ENCODE measurements around the gene TCEANC2.

Gene TCEANC2

DNA sequence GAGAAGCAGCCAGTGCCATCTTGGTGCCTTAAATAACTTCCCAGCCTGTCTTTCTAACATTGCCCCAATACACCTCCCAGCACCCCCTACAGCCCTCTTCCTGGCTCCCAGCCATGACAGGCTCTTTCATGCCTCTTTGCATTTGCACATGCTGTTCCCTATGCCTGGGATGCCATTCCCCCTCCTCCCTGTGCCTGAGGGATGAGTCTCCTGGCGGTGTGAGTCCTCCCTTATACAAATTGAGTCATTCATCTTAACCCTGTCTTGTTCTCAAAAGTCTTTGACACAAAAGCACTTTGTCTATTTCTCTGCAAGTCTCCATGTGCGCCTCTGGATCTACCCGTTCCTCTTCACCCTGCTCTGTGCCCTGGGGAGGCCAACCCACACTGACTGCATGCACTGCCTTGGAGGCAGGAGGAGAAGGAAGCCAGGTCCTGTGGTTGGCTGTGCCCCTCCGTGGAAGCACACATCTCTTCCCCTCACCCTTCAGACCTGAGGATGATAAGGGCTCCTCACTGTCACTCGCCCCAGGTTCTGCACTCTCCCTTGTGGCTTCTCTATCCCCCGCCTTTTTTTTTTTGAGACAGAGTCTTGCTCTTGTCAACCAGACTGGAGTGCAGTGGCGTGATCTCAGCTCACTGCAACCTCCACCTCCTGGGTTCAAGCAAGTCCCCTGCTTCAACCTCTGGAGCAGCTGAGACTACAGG is 74.3 kb downstream of the TCEANC2 start:
- Histone ChIP-seq H3K36me3 (ENCODE audit: insufficient read depth, low read length) (no peaks in the 10 kb centered on the region), H3K4me3 (ENCODE audit: low read length) (no peak overlapping the region), H3K27me3 (ENCODE audit: insufficient read depth, low read length) (peaks cover 2% of the 10 kb centered on the region), H3K9me3 (ENCODE audit: low read length) (no peaks in the 10 kb centered on the region), H2AFZ (ENCODE audit: low read depth, low read length) (no peak overlapping the region), H3K4me1 (ENCODE audit: insufficient read depth, low read length) (no peaks in the 10 kb centered on the region)

DNA sequence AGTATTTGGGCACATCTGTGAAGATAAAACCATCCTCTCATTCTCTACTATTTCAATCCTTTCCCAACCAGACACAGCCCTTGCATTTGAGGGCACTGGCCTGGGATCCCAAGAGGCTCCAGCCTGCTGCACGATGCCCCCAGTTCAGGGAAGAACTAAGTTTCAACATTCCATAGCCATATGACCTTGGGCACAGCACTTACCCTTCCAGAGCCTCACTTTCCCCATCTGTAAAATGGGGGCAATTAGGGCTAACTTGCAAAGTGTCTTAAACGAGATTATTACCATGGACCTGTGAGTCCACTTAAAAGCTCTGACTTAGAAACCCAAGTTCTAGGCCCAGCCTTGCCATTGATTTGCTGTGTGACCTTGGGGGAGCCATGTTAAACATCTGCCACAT is 76.5 kb downstream of the TCEANC2 start:
- Histone ChIP-seq H2AFZ (ENCODE audit: low read depth, low read length) (no peak overlapping the region), H3K9me3 (ENCODE audit: low read length) (no peaks in the 10 kb centered on the region), H3K27me3 (ENCODE audit: insufficient read depth, low read length) (no peaks in the 10 kb centered on the region), H3K4me3 (ENCODE audit: low read length) (no peak overlapping the region), H3K36me3 (ENCODE audit: insufficient read depth, low read length) (no peaks in the 10 kb centered on the region), H3K4me1 (ENCODE audit: insufficient read depth, low read length) (peaks cover 1% of the 10 kb centered on the region)

DNA sequence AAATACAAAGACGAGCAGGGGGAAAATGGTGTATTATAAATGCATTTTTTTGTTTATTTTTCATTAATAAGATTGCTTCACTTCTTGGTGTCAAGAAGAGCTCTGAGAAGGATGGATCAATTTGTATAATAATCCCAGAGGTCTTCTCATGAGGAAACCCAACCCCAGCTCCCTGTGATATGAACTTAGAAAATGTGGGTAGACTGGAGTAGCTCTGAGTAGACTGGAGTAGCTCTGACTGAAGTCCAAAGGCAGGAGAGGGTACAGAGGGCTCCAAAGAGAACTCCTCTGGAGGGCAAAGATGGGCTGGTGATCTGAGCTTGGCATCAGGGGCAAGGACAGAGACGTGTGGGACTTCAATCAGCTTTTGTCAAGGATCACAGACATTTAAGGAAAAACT is 78.0 kb downstream of the TCEANC2 start:
- Histone ChIP-seq H2AFZ (ENCODE audit: low read depth, low read length) (no peak overlapping the region), H3K4me1 (ENCODE audit: insufficient read depth, low read length) (peaks cover 17% of the 10 kb centered on the region), H3K4me3 (ENCODE audit: low read length) (no peak overlapping the region), H3K9me3 (ENCODE audit: low read length) (no peaks in the 10 kb centered on the region), H3K27me3 (ENCODE audit: insufficient read depth, low read length) (no peaks in the 10 kb centered on the region), H3K36me3 (ENCODE audit: insufficient read depth, low read length) (no peaks in the 10 kb centered on the region)

DNA sequence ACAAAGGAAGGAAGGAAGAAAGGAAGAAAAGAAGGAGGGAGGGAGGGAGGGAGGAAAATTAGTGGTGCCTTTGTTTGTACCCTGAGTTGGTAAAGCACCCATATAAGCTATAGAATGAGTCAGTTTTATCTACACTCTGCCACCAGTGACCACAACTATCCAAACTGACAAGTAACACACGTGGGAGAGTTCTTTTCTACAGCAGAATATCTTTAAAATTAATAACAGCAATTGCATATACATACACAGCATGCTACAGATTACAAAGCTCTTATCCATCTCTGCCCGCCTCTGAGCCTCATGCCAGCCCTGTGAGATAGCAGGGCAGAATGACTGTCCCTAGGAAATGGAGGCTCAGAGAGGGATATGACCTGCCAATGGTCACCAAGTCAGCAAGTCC is 79.1 kb downstream of the TCEANC2 start:
- no peak overlapping the region for H3K4me3 ChIP-seq (ENCODE audit: low read length)

DNA sequence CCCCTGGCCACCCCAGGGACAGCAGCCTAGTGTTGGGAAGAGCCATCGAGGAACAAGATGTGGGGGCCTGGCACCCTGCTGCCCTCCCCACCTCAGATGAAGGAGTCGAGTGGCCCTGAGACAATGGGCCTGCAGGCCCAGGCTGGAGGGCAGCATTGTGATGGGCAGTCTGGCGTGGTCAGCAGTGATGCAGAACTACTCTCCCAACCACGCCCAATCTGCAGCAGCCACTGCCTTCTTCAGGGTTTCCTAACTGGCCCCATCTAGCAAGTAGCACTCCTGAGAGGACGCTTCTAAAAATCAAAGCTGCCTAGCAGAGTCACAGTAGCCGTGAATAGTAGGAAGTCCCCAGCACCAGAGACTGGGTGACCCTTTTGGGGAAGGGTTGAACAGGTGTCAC is 80.9 kb downstream of the TCEANC2 start:
- H3K4me1 ChIP-seq (ENCODE audit: insufficient read depth, low read length) = peaks cover 33% of the 10 kb centered on the region
- no peak overlapping the region for H3K4me3 ChIP-seq (ENCODE audit: low read length)
- H2AFZ ChIP-seq (ENCODE audit: low read depth, low read length) = no peak overlapping the region
- no peaks in the 10 kb centered on the region for H3K9me3 ChIP-seq (ENCODE audit: low read length)
- no peaks in the 10 kb centered on the region for H3K36me3 ChIP-seq (ENCODE audit: insufficient read depth, low read length)
- no peaks in the 10 kb centered on the region for H3K27me3 ChIP-seq (ENCODE audit: insufficient read depth, low read length)

More for the DNA sequence above, 79.1 kb downstream of the TCEANC2 start:
- no peaks in the 10 kb centered on the region for H3K9me3 ChIP-seq (ENCODE audit: low read length)
- no peaks in the 10 kb centered on the region for H3K27me3 ChIP-seq (ENCODE audit: insufficient read depth, low read length)
- no peaks in the 10 kb centered on the region for H3K36me3 ChIP-seq (ENCODE audit: insufficient read depth, low read length)
- peaks cover 27% of the 10 kb centered on the region for H3K4me1 ChIP-seq (ENCODE audit: insufficient read depth, low read length)
- H2AFZ ChIP-seq (ENCODE audit: low read depth, low read length) = no peak overlapping the region

DNA sequence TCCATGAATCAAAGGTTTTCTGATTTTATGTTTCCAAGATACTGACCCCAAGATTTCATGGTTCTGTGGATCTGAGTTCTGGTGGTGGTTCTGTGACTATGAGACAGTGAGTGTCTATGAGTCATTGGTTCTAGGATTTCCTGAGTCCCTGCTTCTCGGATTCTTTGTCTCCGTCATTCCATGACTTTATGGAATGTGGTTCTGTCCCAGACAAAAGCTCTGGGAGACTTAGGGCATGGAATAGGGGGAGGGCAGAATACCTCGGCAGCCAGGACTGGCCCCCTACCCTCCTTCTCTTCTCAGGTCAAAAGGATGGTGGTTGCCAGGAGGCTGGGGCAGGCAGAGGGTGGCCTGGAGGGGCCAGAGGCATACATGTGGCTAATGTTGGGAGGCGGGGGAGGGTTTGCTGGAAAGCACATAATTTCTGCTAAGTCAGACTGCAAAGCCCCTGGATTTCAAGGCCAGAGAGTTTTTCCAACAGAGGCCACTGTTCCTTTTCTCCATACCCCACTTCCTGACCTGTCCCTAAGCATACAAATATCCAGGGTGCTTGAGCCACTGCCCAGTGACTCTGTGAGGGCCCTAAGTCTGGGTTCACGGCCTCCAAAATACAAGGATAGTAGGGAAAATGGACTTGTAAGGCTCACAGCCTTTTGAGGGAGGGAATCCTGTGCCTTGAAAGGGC is 82.2 kb downstream of the TCEANC2 start:
- Histone ChIP-seq H3K4me1 (ENCODE audit: insufficient read depth, low read length) (peaks cover 33% of the 10 kb centered on the region), H3K36me3 (ENCODE audit: insufficient read depth, low read length) (no peaks in the 10 kb centered on the region), H3K9me3 (ENCODE audit: low read length) (no peaks in the 10 kb centered on the region), H3K27me3 (ENCODE audit: insufficient read depth, low read length) (no peaks in the 10 kb centered on the region), H3K4me3 (ENCODE audit: low read length) (no peak overlapping the region), H2AFZ (ENCODE audit: low read depth, low read length) (peak overlapping the region; percentile 52)

DNA sequence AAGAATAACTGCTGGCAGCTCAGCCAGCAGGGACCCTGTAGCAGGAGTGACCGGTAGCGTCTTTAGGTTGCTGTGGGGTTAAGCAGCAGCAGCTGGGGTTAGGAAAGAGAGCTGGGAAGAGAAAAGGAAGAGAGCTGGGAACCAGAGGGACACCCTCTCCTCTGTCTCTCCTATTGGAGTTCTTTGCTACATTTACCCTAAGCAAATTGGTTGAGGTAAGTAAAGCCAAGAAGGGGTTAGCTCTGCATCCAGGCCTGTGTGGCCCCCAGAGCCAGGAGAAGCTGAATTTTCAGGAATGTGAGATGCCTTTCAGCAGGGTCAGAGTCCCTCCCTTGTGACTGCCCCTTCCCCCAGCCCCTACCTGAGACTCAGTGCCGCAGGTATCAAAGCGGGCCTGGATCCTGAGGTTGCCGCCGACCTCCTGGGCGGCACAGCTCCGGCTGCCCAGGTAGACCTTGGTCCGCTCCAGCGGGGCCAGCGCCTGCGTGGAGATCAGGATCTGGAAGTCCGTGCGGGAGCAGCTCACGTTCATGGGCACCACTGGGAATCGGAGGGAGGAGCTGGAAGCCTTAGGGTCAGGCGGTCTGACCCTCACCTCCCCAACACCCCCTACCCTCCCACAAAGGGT is 83.0 kb downstream of the TCEANC2 start:
- Histone ChIP-seq H3K4me1 (ENCODE audit: insufficient read depth, low read length) (peaks cover 33% of the 10 kb centered on the region), H3K4me3 (ENCODE audit: low read length) (no peak overlapping the region)

DNA sequence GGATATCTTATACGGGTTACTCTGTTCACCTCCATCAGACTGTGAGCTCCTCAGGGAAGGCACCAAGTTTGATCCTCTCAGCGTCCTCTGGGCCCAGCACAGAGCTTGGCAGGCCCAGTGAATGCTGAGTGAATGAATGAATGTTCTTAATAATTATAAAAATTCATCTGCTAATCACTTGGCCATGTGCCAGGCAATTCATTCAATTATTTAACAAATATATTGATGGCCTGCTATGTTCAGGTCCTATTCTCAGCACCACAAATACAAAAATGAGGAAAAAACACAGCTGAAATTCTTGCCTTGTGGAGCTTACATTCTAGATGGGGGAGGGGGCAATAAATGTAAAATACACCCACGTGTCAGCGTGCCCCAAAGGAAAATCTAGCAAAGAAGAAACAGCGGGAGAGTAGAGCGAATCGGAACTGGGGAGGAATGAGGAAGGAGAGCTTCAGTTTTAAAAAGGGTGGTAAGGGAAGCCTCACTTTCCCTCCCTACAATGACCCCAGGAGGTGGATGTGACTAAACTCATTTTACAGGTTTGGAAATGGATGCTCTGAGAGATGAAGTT is 83.6 kb downstream of the TCEANC2 start:
- Histone ChIP-seq H3K27me3 (ENCODE audit: insufficient read depth, low read length) (no peaks in the 10 kb centered on the region), H3K4me1 (ENCODE audit: insufficient read depth, low read length) (peaks cover 33% of the 10 kb centered on the region), H2AFZ (ENCODE audit: low read depth, low read length) (no peak overlapping the region), H3K36me3 (ENCODE audit: insufficient read depth, low read length) (no peaks in the 10 kb centered on the region), H3K9me3 (ENCODE audit: low read length) (no peaks in the 10 kb centered on the region), H3K4me3 (ENCODE audit: low read length) (no peak overlapping the region)

More for the DNA sequence above, 83.0 kb downstream of the TCEANC2 start:
- Histone ChIP-seq H3K9me3 (ENCODE audit: low read length) (no peaks in the 10 kb centered on the region), H3K36me3 (ENCODE audit: insufficient read depth, low read length) (no peaks in the 10 kb centered on the region), H2AFZ (ENCODE audit: low read depth, low read length) (no peak overlapping the region), H3K27me3 (ENCODE audit: insufficient read depth, low read length) (no peaks in the 10 kb centered on the region)

DNA sequence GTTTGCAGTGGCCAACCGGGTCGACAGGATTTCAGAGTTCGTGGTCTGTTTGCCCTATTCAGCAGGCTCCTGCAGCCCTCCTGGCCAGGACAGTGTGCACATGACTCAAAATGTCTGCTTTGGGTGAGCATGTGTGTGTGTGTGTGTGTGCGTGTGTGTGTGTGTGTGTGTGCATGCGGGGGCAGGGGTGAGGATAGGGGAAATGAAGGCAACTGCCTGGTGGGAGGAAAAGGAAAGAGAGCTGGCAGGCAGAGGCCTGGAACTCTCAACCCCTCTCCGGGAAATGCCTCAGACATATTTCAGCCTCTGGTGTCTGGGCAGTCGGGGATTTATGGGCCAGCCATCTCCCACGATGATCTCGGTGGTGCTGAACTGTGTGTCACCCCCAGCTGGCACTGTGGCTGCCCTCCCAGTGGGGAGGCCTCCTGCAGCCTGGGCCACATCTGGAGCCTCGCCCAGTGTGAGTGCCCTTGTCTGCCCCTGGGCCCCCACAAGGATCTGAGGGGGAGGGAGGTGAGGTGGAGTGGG is 84.2 kb downstream of the TCEANC2 start:
- Histone ChIP-seq H3K4me3 (ENCODE audit: low read length) (no peak overlapping the region), H3K9me3 (ENCODE audit: low read length) (no peaks in the 10 kb centered on the region), H3K27me3 (ENCODE audit: insufficient read depth, low read length) (no peaks in the 10 kb centered on the region), H3K36me3 (ENCODE audit: insufficient read depth, low read length) (no peaks in the 10 kb centered on the region), H2AFZ (ENCODE audit: low read depth, low read length) (no peak overlapping the region), H3K4me1 (ENCODE audit: insufficient read depth, low read length) (peaks cover 33% of the 10 kb centered on the region)

DNA sequence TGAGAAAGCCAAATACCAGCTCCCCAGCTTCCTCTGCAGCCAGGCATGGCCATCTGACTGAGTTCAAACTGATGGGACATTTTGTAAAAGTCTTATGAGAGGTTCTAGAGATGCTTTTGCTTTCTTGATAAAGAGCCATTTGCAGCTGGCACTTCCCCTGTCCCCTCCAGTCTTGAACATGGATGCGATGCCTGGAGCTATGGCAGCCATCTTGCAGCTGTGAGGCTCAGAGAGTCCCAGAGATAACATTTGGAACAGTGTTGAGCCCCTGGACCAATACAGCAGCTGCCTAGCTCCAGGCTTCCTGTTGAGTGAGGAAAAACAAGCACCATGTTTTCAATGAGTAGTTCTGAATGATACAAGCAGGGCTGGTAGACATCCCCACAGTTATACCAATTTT is 85.6 kb downstream of the TCEANC2 start:
- Histone ChIP-seq H3K4me1 (ENCODE audit: insufficient read depth, low read length) (peaks cover 33% of the 10 kb centered on the region), H3K9me3 (ENCODE audit: low read length) (no peaks in the 10 kb centered on the region), H3K27me3 (ENCODE audit: insufficient read depth, low read length) (no peaks in the 10 kb centered on the region), H2AFZ (ENCODE audit: low read depth, low read length) (no peak overlapping the region), H3K36me3 (ENCODE audit: insufficient read depth, low read length) (no peaks in the 10 kb centered on the region), H3K4me3 (ENCODE audit: low read length) (no peak overlapping the region)

DNA sequence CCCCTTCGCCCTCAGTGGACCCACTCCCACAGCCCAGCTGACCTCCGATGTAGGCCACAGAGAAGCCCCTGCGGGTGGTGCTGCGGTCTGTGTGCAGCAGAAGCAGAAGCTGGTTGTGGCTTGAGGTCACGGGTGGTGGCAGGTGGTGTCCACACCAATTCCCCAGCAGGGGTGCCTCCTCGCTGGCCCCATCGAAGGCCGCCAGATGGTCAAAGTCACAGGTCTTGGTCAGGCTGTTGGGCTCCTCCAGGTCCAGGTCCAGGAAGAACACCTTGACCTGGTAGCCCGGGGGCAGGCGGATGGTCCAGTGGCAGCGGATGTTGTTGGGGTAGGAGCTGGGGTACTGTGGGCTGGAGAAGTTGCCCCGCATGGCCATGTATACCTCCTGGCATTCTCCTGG is 86.3 kb downstream of the TCEANC2 start:
- Histone ChIP-seq H3K4me1 (ENCODE audit: insufficient read depth, low read length) (peaks cover 33% of the 10 kb centered on the region), H3K9me3 (ENCODE audit: low read length) (no peaks in the 10 kb centered on the region), H3K27me3 (ENCODE audit: insufficient read depth, low read length) (no peaks in the 10 kb centered on the region), H3K36me3 (ENCODE audit: insufficient read depth, low read length) (no peaks in the 10 kb centered on the region), H3K4me3 (ENCODE audit: low read length) (no peak overlapping the region), H2AFZ (ENCODE audit: low read depth, low read length) (no peak overlapping the region)

DNA sequence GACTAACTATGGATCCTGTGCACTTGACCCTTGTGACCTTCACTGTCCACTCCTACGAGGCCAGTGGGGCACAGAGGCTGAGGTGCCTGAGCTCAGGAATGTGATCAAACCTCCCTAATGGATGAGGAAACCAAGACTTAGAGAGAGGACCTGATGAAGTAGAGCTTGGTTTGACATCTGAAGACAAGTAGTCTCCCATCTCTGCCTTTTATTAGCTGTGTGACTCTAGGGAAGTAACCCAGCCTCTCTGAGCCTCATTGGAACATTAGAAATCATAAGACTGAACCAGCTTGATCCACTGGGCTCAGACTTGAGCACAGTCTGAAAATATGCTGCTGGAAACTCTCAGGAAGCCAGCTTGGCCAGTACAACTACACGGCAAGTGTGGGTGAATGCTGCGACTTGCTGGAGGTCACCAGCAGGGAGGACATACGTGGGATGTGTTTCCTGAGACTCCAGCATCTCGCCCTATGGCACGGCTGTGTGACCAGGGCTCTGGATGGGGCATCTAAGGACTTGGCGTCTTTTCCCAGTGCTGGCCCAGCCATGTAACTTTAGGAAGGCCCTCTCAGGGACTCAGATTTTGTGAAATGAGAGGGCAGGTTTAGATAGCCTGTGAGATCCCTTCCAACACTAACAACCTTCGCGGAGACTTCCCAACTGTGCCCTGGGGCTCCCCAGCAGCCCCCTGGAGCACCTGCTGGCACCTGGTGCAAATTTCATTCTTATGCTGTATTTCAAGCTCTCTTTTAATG is 88.9 kb downstream of the TCEANC2 start:
- Histone ChIP-seq H2AFZ (ENCODE audit: low read depth, low read length) (no peak overlapping the region), H3K4me3 (ENCODE audit: low read length) (no peak overlapping the region), H3K4me1 (ENCODE audit: insufficient read depth, low read length) (peaks cover 8% of the 10 kb centered on the region), H3K9me3 (ENCODE audit: low read length) (no peaks in the 10 kb centered on the region), H3K27me3 (ENCODE audit: insufficient read depth, low read length) (no peaks in the 10 kb centered on the region), H3K36me3 (ENCODE audit: insufficient read depth, low read length) (no peaks in the 10 kb centered on the region)

Data from neuron (in vitro differentiated cells).